ENCODE results near the gene APOL4.
"Not testable (repeated sequence)": the region's sequence is repeated elsewhere in the genome, so short reads cannot be mapped to it uniquely, and the experiment has no call there.

The APOL4 gene

GRCh38 chr22:36156119-36156514, 45.5 kb downstream of the APOL4 start:
- WGBS, 2 experiments, result 91 to 92% methylated on average over 8 of the region's 8 CpGs
- Histone ChIP-seq H3K4me1 (ENCODE audit: control insufficient read depth, insufficient read depth, low read length) (peaks cover 6% of the 10 kb centered on the region), H3K27me3 (ENCODE audit: control insufficient read depth, insufficient read depth, low read length, poor library complexity, severe bottlenecking) (no peaks in the 10 kb centered on the region), H3K27ac (ENCODE audit: insufficient read depth, low read depth, low read length, poor library complexity, severe bottlenecking) (no peak overlapping the region), H3K4me3 (ENCODE audit: insufficient read depth, low read depth, low read length) (no peak overlapping the region), H3K9me3 (ENCODE audit: control insufficient read depth, low read length) (no peaks in the 10 kb centered on the region), H3K36me3 (ENCODE audit: control insufficient read depth, insufficient read depth, low read length) (no peaks in the 10 kb centered on the region)

- Histone ChIP-seq H3K4me1 (ENCODE audit: control insufficient read depth, insufficient read depth, low read length) (peaks cover 6% of the 10 kb centered on the region), H3K9me3 (ENCODE audit: control insufficient read depth, low read length) (no peaks in the 10 kb centered on the region), H3K4me3 (ENCODE audit: insufficient read depth, low read depth, low read length) (no peak overlapping the region), H3K27me3 (ENCODE audit: control insufficient read depth, insufficient read depth, low read length, poor library complexity, severe bottlenecking) (no peaks in the 10 kb centered on the region), H3K36me3 (ENCODE audit: control insufficient read depth, insufficient read depth, low read length) (no peaks in the 10 kb centered on the region), H3K27ac (ENCODE audit: insufficient read depth, low read depth, low read length, poor library complexity, severe bottlenecking) (no peak overlapping the region)
- WGBS, 2 experiments, result 90 to 91% methylated on average over 6 to 7 of the region's 7 CpGs
These were observed 45.9 kb downstream of the APOL4 start for GRCh38 chr22:36155702-36156101.

GRCh38 chr22:36154423-36154945, 47.1 kb downstream of the APOL4 start:
- no peaks in the 10 kb centered on the region for H3K27me3 ChIP-seq (ENCODE audit: control insufficient read depth, insufficient read depth, low read length, poor library complexity, severe bottlenecking)
- 89 to 90% methylated on average over 3 of the region's 3 CpGs for WGBS, 2 experiments
- H3K9me3 ChIP-seq (ENCODE audit: control insufficient read depth, low read length), result no peaks in the 10 kb centered on the region
- H3K4me1 ChIP-seq (ENCODE audit: control insufficient read depth, insufficient read depth, low read length), result peaks cover 6% of the 10 kb centered on the region
- H3K27ac ChIP-seq (ENCODE audit: insufficient read depth, low read depth, low read length, poor library complexity, severe bottlenecking), result no peak overlapping the region
- H3K4me3 ChIP-seq (ENCODE audit: insufficient read depth, low read depth, low read length), result no peak overlapping the region
- H3K36me3 ChIP-seq (ENCODE audit: control insufficient read depth, insufficient read depth, low read length), result no peaks in the 10 kb centered on the region

GRCh38 chr22:36153501-36154422, 47.8 kb downstream of the APOL4 start:
- Histone ChIP-seq H3K27ac (ENCODE audit: insufficient read depth, low read depth, low read length, poor library complexity, severe bottlenecking) (no peak overlapping the region), H3K27me3 (ENCODE audit: control insufficient read depth, insufficient read depth, low read length, poor library complexity, severe bottlenecking) (no peaks in the 10 kb centered on the region), H3K36me3 (ENCODE audit: control insufficient read depth, insufficient read depth, low read length) (no peaks in the 10 kb centered on the region), H3K9me3 (ENCODE audit: control insufficient read depth, low read length) (no peaks in the 10 kb centered on the region), H3K4me1 (ENCODE audit: control insufficient read depth, insufficient read depth, low read length) (peaks cover 7% of the 10 kb centered on the region), H3K4me3 (ENCODE audit: insufficient read depth, low read depth, low read length) (no peak overlapping the region)
- 92 to 93% methylated on average over 11 to 12 of the region's 12 CpGs for WGBS, 2 experiments

- 92% methylated on average over 3 to 4 of the region's 4 CpGs for WGBS, 2 experiments
- H3K4me1 ChIP-seq (ENCODE audit: control insufficient read depth, insufficient read depth, low read length); H3K27me3 ChIP-seq (ENCODE audit: control insufficient read depth, insufficient read depth, low read length, poor library complexity, severe bottlenecking): not testable (repeated sequence)
These were observed 48.8 kb downstream of the APOL4 start for GRCh38 chr22:36152821-36153220.

GRCh38 chr22:36152088-36152487, 49.5 kb downstream of the APOL4 start:
- Histone ChIP-seq H3K4me1 (ENCODE audit: control insufficient read depth, insufficient read depth, low read length) (peaks cover 9% of the 10 kb centered on the region), H3K4me3 (ENCODE audit: insufficient read depth, low read depth, low read length) (no peak overlapping the region)
- 91 to 94% methylated on average over 3 of the region's 3 CpGs for WGBS, 2 experiments

More at GRCh38 chr22:36152821-36153220, 48.8 kb downstream of the APOL4 start:
- not testable (repeated sequence) for H3K4me3 ChIP-seq (ENCODE audit: insufficient read depth, low read depth, low read length); H3K9me3 ChIP-seq (ENCODE audit: control insufficient read depth, low read length); H3K27ac ChIP-seq (ENCODE audit: insufficient read depth, low read depth, low read length, poor library complexity, severe bottlenecking); H3K36me3 ChIP-seq (ENCODE audit: control insufficient read depth, insufficient read depth, low read length)

GRCh38 chr22:36151006-36151595, 50.5 kb downstream of the APOL4 start:
- H3K9me3 ChIP-seq (ENCODE audit: control insufficient read depth, low read length), result no peaks in the 10 kb centered on the region
- H3K36me3 ChIP-seq (ENCODE audit: control insufficient read depth, insufficient read depth, low read length), result no peaks in the 10 kb centered on the region
- peaks cover 3% of the 10 kb centered on the region for H3K4me1 ChIP-seq (ENCODE audit: control insufficient read depth, insufficient read depth, low read length)
- no peaks in the 10 kb centered on the region for H3K27me3 ChIP-seq (ENCODE audit: control insufficient read depth, insufficient read depth, low read length, poor library complexity, severe bottlenecking)
- WGBS, 2 experiments, result 83 to 92% methylated on average over 3 of the region's 3 CpGs
- no peak overlapping the region for H3K27ac ChIP-seq (ENCODE audit: insufficient read depth, low read depth, low read length, poor library complexity, severe bottlenecking)
- no peak overlapping the region for H3K4me3 ChIP-seq (ENCODE audit: insufficient read depth, low read depth, low read length)

More at GRCh38 chr22:36152088-36152487, 49.5 kb downstream of the APOL4 start:
- Histone ChIP-seq H3K9me3 (ENCODE audit: control insufficient read depth, low read length) (no peaks in the 10 kb centered on the region), H3K27me3 (ENCODE audit: control insufficient read depth, insufficient read depth, low read length, poor library complexity, severe bottlenecking) (no peaks in the 10 kb centered on the region), H3K27ac (ENCODE audit: insufficient read depth, low read depth, low read length, poor library complexity, severe bottlenecking) (no peak overlapping the region), H3K36me3 (ENCODE audit: control insufficient read depth, insufficient read depth, low read length) (no peaks in the 10 kb centered on the region)

- Histone ChIP-seq H3K9me3 (ENCODE audit: control insufficient read depth, low read length) (no peaks in the 10 kb centered on the region), H3K4me1 (ENCODE audit: control insufficient read depth, insufficient read depth, low read length) (peaks cover 7% of the 10 kb centered on the region), H3K4me3 (ENCODE audit: insufficient read depth, low read depth, low read length) (no peak overlapping the region), H3K27me3 (ENCODE audit: control insufficient read depth, insufficient read depth, low read length, poor library complexity, severe bottlenecking) (no peaks in the 10 kb centered on the region), H3K27ac (ENCODE audit: insufficient read depth, low read depth, low read length, poor library complexity, severe bottlenecking) (no peak overlapping the region), H3K36me3 (ENCODE audit: control insufficient read depth, insufficient read depth, low read length) (no peaks in the 10 kb centered on the region)
- 92 to 96% methylated on average over 4 of the region's 4 CpGs for WGBS, 2 experiments
These were observed 52.2 kb downstream of the APOL4 start for GRCh38 chr22:36149441-36149840.

- no peak overlapping the region for H3K4me3 ChIP-seq (ENCODE audit: insufficient read depth, low read depth, low read length)
- no peak overlapping the region for H3K27ac ChIP-seq (ENCODE audit: insufficient read depth, low read depth, low read length, poor library complexity, severe bottlenecking)
- no peaks in the 10 kb centered on the region for H3K9me3 ChIP-seq (ENCODE audit: control insufficient read depth, low read length)
- WGBS, 2 experiments, result 93% methylated on average over 8 of the region's 8 CpGs
- H3K4me1 ChIP-seq (ENCODE audit: control insufficient read depth, insufficient read depth, low read length), result peaks cover 7% of the 10 kb centered on the region
- H3K27me3 ChIP-seq (ENCODE audit: control insufficient read depth, insufficient read depth, low read length, poor library complexity, severe bottlenecking), result no peaks in the 10 kb centered on the region
- no peaks in the 10 kb centered on the region for H3K36me3 ChIP-seq (ENCODE audit: control insufficient read depth, insufficient read depth, low read length)
These were observed 53.2 kb downstream of the APOL4 start for GRCh38 chr22:36148411-36148810.

GRCh38 chr22:36147196-36147791, 54.3 kb downstream of the APOL4 start:
- H3K27me3 ChIP-seq (ENCODE audit: control insufficient read depth, insufficient read depth, low read length, poor library complexity, severe bottlenecking), result no peaks in the 10 kb centered on the region
- H3K9me3 ChIP-seq (ENCODE audit: control insufficient read depth, low read length), result no peaks in the 10 kb centered on the region
- H3K36me3 ChIP-seq (ENCODE audit: control insufficient read depth, insufficient read depth, low read length), result no peaks in the 10 kb centered on the region
- peaks cover 7% of the 10 kb centered on the region for H3K4me1 ChIP-seq (ENCODE audit: control insufficient read depth, insufficient read depth, low read length)
- 88 to 89% methylated on average over 8 of the region's 8 CpGs for WGBS, 2 experiments
- no peak overlapping the region for H3K27ac ChIP-seq (ENCODE audit: insufficient read depth, low read depth, low read length, poor library complexity, severe bottlenecking)
- no peak overlapping the region for H3K4me3 ChIP-seq (ENCODE audit: insufficient read depth, low read depth, low read length)

All from ectodermal cell (in vitro differentiated cells).